ENCODE measurements around the gene SKP1. TPM values are rescaled to one million over a fixed set of nuclear protein-coding genes. Genes with fewer than 3 reads are reported as not detected.

Gene SKP1
- total and polyA plus RNA-seq, 9 of the 15 experiments (the other 6 are each of a cell fraction or from before 2014, with no cell fraction given) = 301 to 2,109 (median 639) TPM

- Histone ChIP-seq H3K4me1 (replicated peaks in 1 of 2; ENCODE audit: control insufficient read depth in 2 of 2, insufficient read depth in 2 of 2, low read length in 2 of 2) (peaks cover 10 to 37% of the 10 kb centered on the region in 2 experiments; a peak in 4 of 5 replicates), H3K4me3 (no peak overlapping the region), H3K27me3 (ENCODE audit: control insufficient read depth in 2 of 2, insufficient read depth in 2 of 2, low read length in 2 of 2) (no peaks in the 10 kb centered on the region), H4K20me1 (replicated peaks; ENCODE audit: control insufficient read depth, insufficient read depth, low read length) (peaks cover 37% of the 10 kb centered on the region), H2AFZ (ENCODE audit: low read depth, low read length) (no peak overlapping the region), H3K9me3 (replicated peaks; ENCODE audit: control insufficient read depth, insufficient read depth, low read depth, low read length) (no peaks in the 10 kb centered on the region), H3K9ac (ENCODE audit: insufficient read depth in 1 of 2, low read depth in 2 of 2, low read length in 2 of 2) (peak overlapping the region in 1 of 2 experiments; percentile 70; a peak in 1 of 4 replicates), H3K27ac (ENCODE audit: extremely low read depth, low read depth, low read length) (no peak overlapping the region; the same call in 2 of the 3 replicates), H3K4me2 (ENCODE audit: insufficient read depth, low read length) (peak overlapping the region; percentile 16; the same call in 1 of the 2 replicates), H3K9me1 (ENCODE audit: control insufficient read depth, insufficient read depth, low read length) (peaks cover 5% of the 10 kb centered on the region), H3K36me3 (ENCODE audit: control insufficient read depth, insufficient read depth, low read length) (peaks cover 79% of the 10 kb centered on the region; the same call in 2 of the 3 replicates), H3K79me2 (ENCODE audit: control insufficient read depth, insufficient read depth, low read length) (peaks cover 31% of the 10 kb centered on the region)
- ATAC-seq (peak; percentile 3), FAIRE-seq (no peak), DNase-seq (ENCODE audit: extremely low read depth in 1 of 4, low spot score in 3 of 4) (no peak)
- in situ Hi-C loops (cut with MboI) (no loop called here), intact Hi-C loops (cut with micrococcal nuclease) (no loop called here)
- CTCF ChIA-PET (ENCODE audit: low intra/inter-chr PET ratio) = interaction anchor here (1.3 to 2.9 kb wide), 2 partner anchors 39 to 102 kb away, joined by 3 to 39 read pairs; no protein-coding TSS in a partner anchor
- WGBS (ENCODE audit: insufficient coverage, low coverage, missing lambda C conversion rate) = 91% methylated on average over 9 of the region's 9 CpGs
- TF ChIP-seq POLR2B (IDR thresholded peaks at IDR 0.05; ENCODE audit: low read depth, partially characterized antibody) = no peak
- TF ChIP-seq RAD21 (CRISPR knock-in tag; conservative IDR thresholded peaks at IDR 0.05 in 1 of 2, IDR thresholded peaks at IDR 0.05 in 1 of 2) = peak in 1 of 2 experiments; percentile 14; a peak in 1 of 4 replicates
- TF ChIP-seq, protein P1, sequence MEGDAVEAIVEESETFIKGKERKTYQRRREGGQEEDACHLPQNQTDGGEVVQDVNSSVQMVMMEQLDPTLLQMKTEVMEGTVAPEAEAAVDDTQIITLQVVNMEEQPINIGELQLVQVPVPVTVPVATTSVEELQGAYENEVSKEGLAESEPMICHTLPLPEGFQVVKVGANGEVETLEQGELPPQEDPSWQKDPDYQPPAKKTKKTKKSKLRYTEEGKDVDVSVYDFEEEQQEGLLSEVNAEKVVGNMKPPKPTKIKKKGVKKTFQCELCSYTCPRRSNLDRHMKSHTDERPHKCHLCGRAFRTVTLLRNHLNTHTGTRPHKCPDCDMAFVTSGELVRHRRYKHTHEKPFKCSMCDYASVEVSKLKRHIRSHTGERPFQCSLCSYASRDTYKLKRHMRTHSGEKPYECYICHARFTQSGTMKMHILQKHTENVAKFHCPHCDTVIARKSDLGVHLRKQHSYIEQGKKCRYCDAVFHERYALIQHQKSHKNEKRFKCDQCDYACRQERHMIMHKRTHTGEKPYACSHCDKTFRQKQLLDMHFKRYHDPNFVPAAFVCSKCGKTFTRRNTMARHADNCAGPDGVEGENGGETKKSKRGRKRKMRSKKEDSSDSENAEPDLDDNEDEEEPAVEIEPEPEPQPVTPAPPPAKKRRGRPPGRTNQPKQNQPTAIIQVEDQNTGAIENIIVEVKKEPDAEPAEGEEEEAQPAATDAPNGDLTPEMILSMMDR (IDR thresholded peaks at IDR 0.05 in 2 of 3, conservative IDR thresholded peaks at IDR 0.05 in 1 of 3; ENCODE audit: insufficient read depth in 2 of 3, low read depth in 1 of 3, low read length in 3 of 3) = peak in 1 of 3 experiments; percentile 25; a peak in 1 of 6 replicates
- BruUV-seq (replicated peaks) = no TSS peak
- POLR2A ChIA-PET = interaction anchor here (0.7 to 2.6 kb wide), 9 partner anchors 9 to 496 kb away, joined by 3 to 11 read pairs (median 3); no protein-coding TSS in a partner anchor
Measured at GRCh38 chr5:134141331-134142050, 35.3 kb downstream of the SKP1 start.

Data from K562 (cell line).